Ovary (tissue), 9 donors: ENCODE results near the gene USP17L20. TPM values are rescaled to one million over a fixed set of nuclear protein-coding genes. Genes with fewer than 3 reads are reported as not detected.
"Not testable (repeated sequence)": the region's sequence is repeated elsewhere in the genome, so short reads cannot be mapped to it uniquely, and the experiment has no call there.

Experiments
- DNase-seq, 5 donors: peaks; one replicate each; pipeline ENCODE4 v3.0.0-alpha.2; 2019 to 2020
- H3K27ac ChIP-seq, 2 donors: fragments of 200-600 bp; one replicate each; pipeline versions ENCODE4 v1.5.1 to v1.8.0; 2019 to 2022
- H3K27me3 ChIP-seq: fragments of 200-600 bp; one replicate; pipeline ENCODE4 v1.8.0; 2022
- H3K36me3 ChIP-seq: fragments of 200-600 bp; sonication (generic); one replicate; pipeline ENCODE4 v1.5.1; 2019
- H3K4me1 ChIP-seq: one replicate; pipeline ENCODE4 v1.8.1; 2013; ENCODE audit warnings: mild to moderate bottlenecking, moderate library complexity; ENCODE audit not compliant: insufficient read depth
- H3K4me3 ChIP-seq: fragments of 200-600 bp; sonication (generic); one replicate; pipeline ENCODE4 v1.5.1; 2017
- H3K9me3 ChIP-seq, 2 donors: fragments of 200-600 bp in 1 of 2; sonication (generic) in 1 of 2; one replicate each; pipeline versions ENCODE4 v1.5.1 to v1.8.1; 2013 to 2019; ENCODE audit warnings: mild to moderate bottlenecking in 1 of 2, moderate library complexity in 1 of 2
- WGBS, 3 donors: extraction: QIAGEN DNeasy Blood & Tissue Kit in 1 of 3; methylation state at CpG; one replicate each; pipeline versions ENCODE4 v1.1.5 to v1.1.7; 2013 to 2017; 5-methylcytosine and 5-hydroxymethylcytosine counted together
- intact Hi-C, 4 donors: fragments of 100-400 bp; cut with DNase I; formaldehyde crosslinking; loops; one replicate each; pipeline versions ENCODE4 v1.11.0 to v1.15.1; 2022 to 2023
- polyA plus RNA-seq, 2 donors: library from polyadenylated mRNA; stranded (reverse); fragments of 200-250 nt in 1 of 2; fragments of 350-450 nt in 1 of 2; fragmentation: Illumina TruSeq in 1 of 2; extraction: RNeasy Lipid Tissue Mini Kit (QIAGEN cat#74804) in 1 of 2; gene quantifications; one replicate each; pipeline ENCODE4 v1.2.3, GENCODE V29; 2013 to 2014
- total RNA-seq, 7 donors: library from RNA; depleted of rRNA in 2 of 7; stranded (reverse); fragments of >200 nt in 2 of 7; fragmentation: NEBNext Ultra II Directional in 3 of 7; extraction: Animal tissue kit (Norgen Biotek cat#: 25700) in 3 of 7; gene quantifications; one replicate each; pipeline versions ENCODE4 v1.1.0 to v1.2.4, GENCODE V29; 2016 to 2023
- donor health status: DM: no; HTN: no; CAD: no; lungs with moderate emphysema.
- donor health status: DM: no; HTN: no; CAD: no.
- donor health status: Bipolar disorder and iron deficiency.
- donor health status: DM: yes; HTN: yes; CAD: no.
- donor health status: DM: no; HTN: no; CAD: no.
- donor health status: DM: yes; HTN: yes; CAD: no.

The USP17L20 gene
- total and polyA plus RNA-seq, 9 donors, result not detected

DNA sequence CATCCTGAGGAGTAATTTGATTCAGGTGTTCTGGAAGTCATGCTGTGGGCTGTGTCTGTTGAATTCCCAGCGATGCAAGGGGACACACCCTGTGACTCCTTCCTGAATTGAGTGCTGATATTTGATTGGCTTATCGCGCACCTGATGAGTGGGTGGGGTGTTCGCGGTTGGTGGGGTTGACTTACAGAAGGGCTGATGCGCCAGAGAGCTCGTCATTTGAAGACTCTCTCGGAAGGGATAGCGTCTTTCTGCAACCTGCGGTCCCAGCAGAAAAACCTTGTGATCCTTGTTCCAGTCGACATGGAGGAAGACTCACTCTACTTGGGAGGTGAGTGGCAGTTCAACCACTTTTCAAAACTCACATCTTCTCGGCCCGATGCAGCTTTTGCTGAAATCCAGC lies 4.8 kb upstream of the USP17L20 start, which contains the start of gene USP17L19:
Gene USP17L19 (plus strand): TSS at position 301 of the 400 bp plus-strand sequence. CDS start 0 bp downstream, at position 301.
- DNase-seq, H3K4me3 ChIP-seq, H3K4me1 ChIP-seq, intact Hi-C loops, H3K27ac ChIP-seq, H3K9me3 ChIP-seq, H3K36me3 ChIP-seq, H3K27me3 ChIP-seq: not testable (repeated sequence)
- WGBS, 3 donors, result no CpG with 5 or more reads among the region's 13 CpGs

DNA sequence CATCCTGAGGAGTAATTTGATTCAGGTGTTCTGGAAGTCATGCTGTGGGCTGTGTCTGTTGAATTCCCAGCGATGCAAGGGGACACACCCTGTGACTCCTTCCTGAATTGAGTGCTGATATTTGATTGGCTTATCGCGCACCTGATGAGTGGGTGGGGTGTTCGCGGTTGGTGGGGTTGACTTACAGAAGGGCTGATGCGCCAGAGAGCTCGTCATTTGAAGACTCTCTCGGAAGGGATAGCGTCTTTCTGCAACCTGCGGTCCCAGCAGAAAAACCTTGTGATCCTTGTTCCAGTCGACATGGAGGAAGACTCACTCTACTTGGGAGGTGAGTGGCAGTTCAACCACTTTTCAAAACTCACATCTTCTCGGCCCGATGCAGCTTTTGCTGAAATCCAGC lies 4.6 kb downstream of the USP17L20 start, which contains the start of gene USP17L21:
Gene USP17L21 (plus strand): TSS at position 301 of the 400 bp plus-strand sequence. CDS start 0 bp downstream, at position 301.
- intact Hi-C loops, H3K4me1 ChIP-seq, H3K4me3 ChIP-seq, H3K36me3 ChIP-seq, H3K27ac ChIP-seq, DNase-seq, H3K9me3 ChIP-seq, H3K27me3 ChIP-seq: not testable (repeated sequence)
- no CpG with 5 or more reads among the region's 13 CpGs for WGBS, 3 donors

DNA sequence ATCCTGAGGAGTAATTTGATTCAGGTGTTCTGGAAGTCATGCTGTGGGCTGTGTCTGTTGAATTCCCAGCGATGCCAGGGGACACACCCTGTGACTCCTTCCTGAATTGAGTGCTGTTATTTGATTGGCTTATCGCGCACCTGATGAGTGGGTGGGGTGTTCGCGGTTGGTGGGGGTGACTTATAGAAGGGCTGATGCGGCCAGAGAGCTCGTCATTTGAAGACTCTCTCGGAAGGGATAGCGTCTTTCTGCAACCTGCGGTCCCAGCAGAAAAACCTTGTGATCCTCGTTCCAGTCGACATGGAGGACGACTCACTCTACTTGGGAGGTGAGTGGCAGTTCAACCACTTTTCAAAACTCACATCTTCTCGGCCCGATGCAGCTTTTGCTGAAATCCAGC lies 9.4 kb downstream of the USP17L20 start, which contains the start of gene USP17L22:
Gene USP17L22 (plus strand): TSS at position 301 of the 400 bp plus-strand sequence. CDS start 0 bp downstream, at position 301.
- H3K27ac ChIP-seq, H3K36me3 ChIP-seq, H3K4me1 ChIP-seq, intact Hi-C loops, DNase-seq, H3K9me3 ChIP-seq, H3K27me3 ChIP-seq, H3K4me3 ChIP-seq: not testable (repeated sequence)
- WGBS, 3 donors, result no CpG with 5 or more reads among the region's 15 CpGs

- H3K4me3 ChIP-seq, H3K27me3 ChIP-seq, H3K4me1 ChIP-seq, intact Hi-C loops, H3K36me3 ChIP-seq, H3K27ac ChIP-seq, H3K9me3 ChIP-seq: not testable (repeated sequence)
- WGBS, 3 donors, result 80 to 90% (median 86%) methylated on average over 5 to 8 of the region's 10 CpGs
- DNase-seq, result peak in 4 of 5 donors; percentile 21 to 65 (median 46)
Measured at GRCh38 chr4:9271719-9272118, 13.8 kb downstream of the USP17L20 start.

Other genes with a start within 250 kb of the USP17L20 start
- gene FAM90A26, start 87.7 kb upstream of the USP17L20 start, total RNA-seq, result not detected
- not detected for gene FAM90A26, start 87.7 kb upstream of the USP17L20 start, polyA plus RNA-seq
- not detected for gene USP17L10, start 47.5 kb upstream of the USP17L20 start, total RNA-seq
- gene USP17L10, start 47.5 kb upstream of the USP17L20 start, polyA plus RNA-seq, result not detected
- under 1 TPM in 2 of 7 donors, not detected in 5; 0.15 TPM for gene USP17L11, start 42.7 kb upstream of the USP17L20 start, total RNA-seq
- gene USP17L11, start 42.7 kb upstream of the USP17L20 start, polyA plus RNA-seq, result not detected
- gene USP17L12, start 38.0 kb upstream of the USP17L20 start, total RNA-seq, result not detected
- gene USP17L12, start 38.0 kb upstream of the USP17L20 start, polyA plus RNA-seq, result not detected
- not detected for gene USP17L13, start 33.2 kb upstream of the USP17L20 start, total RNA-seq
- gene USP17L13, start 33.2 kb upstream of the USP17L20 start, polyA plus RNA-seq, result not detected
- gene USP17L15, start 23.7 kb upstream of the USP17L20 start, total RNA-seq, result not detected
- not detected for gene USP17L15, start 23.7 kb upstream of the USP17L20 start, polyA plus RNA-seq
- under 1 TPM in 2 of 7 donors, not detected in 5; 0.15 TPM for gene USP17L17, start 14.2 kb upstream of the USP17L20 start, total RNA-seq
- not detected for gene USP17L17, start 14.2 kb upstream of the USP17L20 start, polyA plus RNA-seq
- not detected for gene USP17L18, start 9.5 kb upstream of the USP17L20 start, total RNA-seq
- gene USP17L18, start 9.5 kb upstream of the USP17L20 start, polyA plus RNA-seq, result not detected
- gene USP17L19, start 4.7 kb upstream of the USP17L20 start, total RNA-seq, result not detected
- gene USP17L19, start 4.7 kb upstream of the USP17L20 start, polyA plus RNA-seq, result not detected
- gene USP17L21, start 4.7 kb downstream of the USP17L20 start, total RNA-seq, result not detected
- not detected for gene USP17L21, start 4.7 kb downstream of the USP17L20 start, polyA plus RNA-seq
- gene USP17L22, start 9.5 kb downstream of the USP17L20 start, total RNA-seq, result not detected
- not detected for gene USP17L22, start 9.5 kb downstream of the USP17L20 start, polyA plus RNA-seq
- not detected for gene USP17L24, start 67.0 kb downstream of the USP17L20 start, total RNA-seq
- gene USP17L24, start 67.0 kb downstream of the USP17L20 start, polyA plus RNA-seq, result not detected
- gene USP17L25, start 71.8 kb downstream of the USP17L20 start, total RNA-seq, result not detected
- gene USP17L25, start 71.8 kb downstream of the USP17L20 start, polyA plus RNA-seq, result not detected
- gene USP17L26, start 76.5 kb downstream of the USP17L20 start, total RNA-seq, result not detected
- not detected for gene USP17L26, start 76.5 kb downstream of the USP17L20 start, polyA plus RNA-seq
- gene USP17L5, start 81.3 kb downstream of the USP17L20 start, total RNA-seq, result not detected
- not detected for gene USP17L5, start 81.3 kb downstream of the USP17L20 start, polyA plus RNA-seq
- gene USP17L27, start 86.0 kb downstream of the USP17L20 start, total RNA-seq, result not detected
- gene USP17L27, start 86.0 kb downstream of the USP17L20 start, polyA plus RNA-seq, result not detected
- not detected for gene USP17L28, start 90.8 kb downstream of the USP17L20 start, total RNA-seq
- not detected for gene USP17L28, start 90.8 kb downstream of the USP17L20 start, polyA plus RNA-seq
- not detected for gene USP17L29, start 95.5 kb downstream of the USP17L20 start, total RNA-seq
- gene USP17L29, start 95.5 kb downstream of the USP17L20 start, polyA plus RNA-seq, result not detected
- gene USP17L30, start 105.0 kb downstream of the USP17L20 start, total RNA-seq, result not detected
- gene USP17L30, start 105.0 kb downstream of the USP17L20 start, polyA plus RNA-seq, result not detected
- gene DEFB131A, start 186.3 kb downstream of the USP17L20 start, total RNA-seq, result not detected
- not detected for gene DEFB131A, start 186.3 kb downstream of the USP17L20 start, polyA plus RNA-seq